Neural progenitor cell (in vitro differentiated cells): ENCODE results near the gene LPCAT2.

ENCODE experiments used
- CTCF ChIP-seq: fragments of 200-600 bp; sonication (generic); IDR thresholded peaks from 2 replicates; pipeline ENCODE4 v1.5.1; 2017; ENCODE audit warnings: antibody characterized with exemption, mild to moderate bottlenecking
- EZH2phosphoT487 ChIP-seq: fragments of 200-600 bp; sonication (generic); IDR thresholded peaks from 2 replicates; pipeline ENCODE4 v1.6.1; 2017; ENCODE audit warnings: antibody characterized with exemption

GRCh38 chr16:55492756-55493380 is 16.0 kb upstream of the LPCAT2 start:
- TF ChIP-seq CTCF (no peak), EZH2phosphoT487 (no peak)
